Measurements from ENCODE around the gene TBC1D1.

The TBC1D1 gene

GRCh38 chr4:37989398-37990260 is 98.7 kb downstream of the TBC1D1 start:
- DNase-seq (ENCODE audit: extremely low read depth in 1 of 2, low read depth in 1 of 2): no peak

- no peak for DNase-seq (ENCODE audit: extremely low read depth in 1 of 2, low read depth in 1 of 2)
These were observed 99.9 kb downstream of the TBC1D1 start for GRCh38 chr4:37990731-37991245.

DNA sequence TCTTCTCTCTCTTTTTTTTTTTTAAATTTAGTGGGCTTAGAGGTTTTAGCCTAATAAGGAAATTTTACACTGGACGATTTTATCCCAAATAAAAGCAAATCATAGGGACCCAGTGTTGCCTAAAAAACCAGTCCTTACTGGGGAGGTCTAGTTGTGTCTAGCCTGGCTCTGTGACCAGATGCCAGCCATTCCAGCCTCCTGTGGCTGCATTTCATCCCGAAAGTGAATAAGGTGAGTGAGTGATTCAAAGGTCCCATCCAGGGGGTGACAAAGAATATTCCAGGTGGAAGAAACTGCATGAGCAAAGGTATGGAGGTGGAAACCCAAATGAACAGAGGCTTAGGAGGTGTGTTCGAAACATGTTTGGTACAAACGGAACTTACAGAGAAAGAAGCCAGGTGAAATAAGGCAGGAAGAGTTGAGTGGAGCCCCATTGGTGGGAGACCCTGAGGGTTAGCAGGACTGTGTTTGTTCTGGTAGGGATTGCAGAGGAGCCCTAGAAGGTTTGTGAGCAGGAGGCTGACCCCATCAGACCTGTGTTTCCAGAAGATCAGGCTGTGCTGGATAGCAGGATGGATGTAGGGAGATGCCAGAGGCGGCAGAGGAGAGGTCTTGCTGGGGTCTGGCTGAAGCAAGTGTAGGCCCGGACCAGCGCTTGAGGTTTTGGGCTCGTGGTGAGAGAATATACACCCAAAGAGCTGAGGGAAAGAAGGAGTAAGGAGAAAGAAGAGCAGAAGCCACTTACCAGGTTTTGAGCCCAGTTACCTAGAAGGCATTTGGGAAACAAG is 100.9 kb downstream of the TBC1D1 start:
- no peak for DNase-seq (ENCODE audit: extremely low read depth in 1 of 2, low read depth in 1 of 2)

DNA sequence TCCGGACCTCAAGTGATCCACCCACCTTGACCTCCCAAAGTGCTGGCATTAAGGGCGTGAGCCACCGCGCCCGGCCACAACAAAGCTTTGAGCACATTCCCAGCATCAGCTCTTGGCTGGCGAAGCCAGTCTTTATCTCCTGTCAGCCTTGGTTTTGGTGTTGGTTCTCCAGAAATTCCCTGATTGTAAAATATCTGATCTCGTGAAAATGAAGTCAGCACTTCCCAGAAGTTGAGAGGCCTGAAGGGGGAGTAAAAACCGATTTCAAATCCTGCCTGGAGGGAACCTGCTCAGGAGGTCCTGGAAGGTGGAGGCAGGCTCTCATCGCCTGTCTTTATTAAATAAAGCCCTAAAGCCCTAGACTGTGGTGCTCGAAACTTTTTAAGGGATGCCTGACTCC is 102.9 kb downstream of the TBC1D1 start:
- no peak for DNase-seq (ENCODE audit: extremely low read depth in 1 of 2, low read depth in 1 of 2)

GRCh38 chr4:37994569-37994968 is 103.7 kb downstream of the TBC1D1 start:
- no peak for DNase-seq (ENCODE audit: extremely low read depth in 1 of 2, low read depth in 1 of 2)

GRCh38 chr4:37995299-37995821 is 104.5 kb downstream of the TBC1D1 start:
- DNase-seq (ENCODE audit: extremely low read depth in 1 of 2, low read depth in 1 of 2): no peak

DNA sequence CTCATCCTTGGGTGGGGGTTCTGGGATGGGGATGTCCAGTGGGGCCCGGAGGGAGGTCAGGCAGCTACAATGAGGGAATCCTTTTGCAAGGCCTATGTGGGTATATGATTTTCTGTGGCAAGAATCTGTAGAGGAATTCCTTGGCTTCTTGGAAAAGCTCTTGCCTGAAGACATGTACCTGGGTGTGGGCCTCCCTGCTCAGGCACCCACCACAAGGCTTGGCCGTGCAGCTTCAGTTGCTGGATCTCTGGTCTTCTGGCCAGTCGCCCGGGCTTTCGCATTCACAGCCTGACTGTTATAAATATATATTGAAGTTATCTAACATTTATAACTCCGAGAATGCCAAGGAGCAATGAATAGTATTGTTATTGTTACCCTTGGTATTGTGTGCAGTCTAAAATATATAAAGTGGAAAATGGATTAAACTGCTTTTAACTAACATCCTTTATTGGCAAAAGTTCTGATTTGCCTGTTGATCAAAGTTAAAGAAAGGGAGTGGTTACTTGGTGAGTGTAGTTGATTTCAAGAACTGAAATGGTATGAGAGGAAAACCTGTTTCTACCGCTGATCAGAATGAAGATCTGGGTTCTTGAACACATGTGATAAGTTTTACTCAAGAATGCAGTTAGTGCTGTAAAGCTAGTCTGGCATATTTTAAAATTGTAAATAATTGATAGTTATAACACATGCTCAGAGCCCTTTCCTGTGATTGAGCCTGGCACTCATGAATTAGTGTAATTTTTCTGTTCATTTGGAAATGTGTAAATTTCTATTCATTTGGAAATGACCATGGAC is 105.3 kb downstream of the TBC1D1 start:
- DNase-seq (ENCODE audit: extremely low read depth in 1 of 2, low read depth in 1 of 2): no peak

GRCh38 chr4:37998226-37998625 is 107.3 kb downstream of the TBC1D1 start:
- no peak for DNase-seq (ENCODE audit: extremely low read depth in 1 of 2, low read depth in 1 of 2)

- DNase-seq (ENCODE audit: extremely low read depth in 1 of 2, low read depth in 1 of 2): no peak
These were observed 108.3 kb downstream of the TBC1D1 start for GRCh38 chr4:37999000-37999716.

- no peak for DNase-seq (ENCODE audit: extremely low read depth in 1 of 2, low read depth in 1 of 2)
These were observed 109.1 kb downstream of the TBC1D1 start for GRCh38 chr4:37999965-38000364.

DNA sequence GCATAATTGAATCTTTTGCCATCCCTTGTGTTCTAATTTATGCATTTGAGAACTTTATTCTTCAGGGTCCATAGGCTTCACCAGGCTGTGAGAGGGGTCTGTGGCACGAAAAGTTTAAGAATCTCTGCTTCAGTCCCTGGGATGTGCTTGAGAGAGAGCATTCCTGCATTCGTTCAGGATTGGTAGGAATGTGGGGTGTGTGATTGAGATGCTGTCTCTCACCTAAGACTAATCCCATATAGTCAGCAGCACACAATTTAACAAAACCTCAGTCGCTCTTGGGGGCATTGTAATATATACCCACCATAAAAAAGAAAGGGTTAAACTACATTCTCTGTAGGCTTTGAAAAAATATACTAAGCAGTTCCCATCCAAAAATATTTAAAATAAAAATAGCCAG is 111.0 kb downstream of the TBC1D1 start:
- DNase-seq (ENCODE audit: extremely low read depth in 1 of 2, low read depth in 1 of 2): no peak

- no peak for DNase-seq (ENCODE audit: extremely low read depth in 1 of 2, low read depth in 1 of 2)
These were observed 111.7 kb downstream of the TBC1D1 start for GRCh38 chr4:38002451-38003071.

- no peak for DNase-seq (ENCODE audit: extremely low read depth in 1 of 2, low read depth in 1 of 2)
These were observed 112.2 kb downstream of the TBC1D1 start for GRCh38 chr4:38003102-38003501.

DNA sequence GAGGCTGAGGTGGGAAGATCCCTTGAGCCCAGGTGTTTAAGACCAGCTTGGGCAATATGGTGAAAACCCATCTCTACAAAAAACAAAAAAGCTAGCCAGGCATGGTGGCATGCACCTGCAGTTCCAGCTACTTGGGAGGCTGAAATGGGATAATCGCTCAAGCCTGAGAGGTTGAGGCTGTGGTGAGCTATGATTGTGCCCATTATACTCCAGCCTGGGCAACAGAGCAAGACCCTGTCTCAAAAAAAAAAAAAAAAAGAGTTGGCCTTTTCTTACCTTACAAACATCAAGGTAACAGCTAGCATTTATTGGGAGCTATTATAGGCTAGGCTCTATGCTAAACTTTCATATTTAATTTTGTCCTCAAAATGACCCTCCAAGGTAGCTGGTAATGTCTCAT is 112.7 kb downstream of the TBC1D1 start:
- DNase-seq (ENCODE audit: extremely low read depth in 1 of 2, low read depth in 1 of 2): no peak

- no peak for DNase-seq (ENCODE audit: extremely low read depth in 1 of 2, low read depth in 1 of 2)
These were observed 113.2 kb downstream of the TBC1D1 start for GRCh38 chr4:38004062-38004461.

DNA sequence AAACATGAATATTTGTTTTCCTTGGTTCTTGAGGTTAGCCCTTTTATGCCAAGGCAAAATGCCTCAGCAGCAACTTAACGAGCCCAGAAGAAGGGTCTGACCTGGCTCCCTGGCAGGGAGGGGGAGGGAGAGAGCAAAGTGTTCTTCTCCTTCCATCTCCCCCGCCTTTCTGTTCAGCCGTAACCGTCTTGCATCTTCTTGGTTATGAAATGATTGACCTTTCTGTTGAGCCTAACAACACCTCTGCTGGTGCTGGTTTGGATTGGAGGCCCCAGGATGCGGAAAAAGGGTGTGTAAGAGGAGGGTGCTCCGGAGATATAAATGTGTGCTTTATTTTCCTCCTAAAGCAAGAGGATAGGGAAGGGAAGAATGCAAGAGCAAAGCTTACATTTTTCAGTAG is 114.0 kb downstream of the TBC1D1 start:
- no peak for DNase-seq (ENCODE audit: extremely low read depth in 1 of 2, low read depth in 1 of 2)

DNA sequence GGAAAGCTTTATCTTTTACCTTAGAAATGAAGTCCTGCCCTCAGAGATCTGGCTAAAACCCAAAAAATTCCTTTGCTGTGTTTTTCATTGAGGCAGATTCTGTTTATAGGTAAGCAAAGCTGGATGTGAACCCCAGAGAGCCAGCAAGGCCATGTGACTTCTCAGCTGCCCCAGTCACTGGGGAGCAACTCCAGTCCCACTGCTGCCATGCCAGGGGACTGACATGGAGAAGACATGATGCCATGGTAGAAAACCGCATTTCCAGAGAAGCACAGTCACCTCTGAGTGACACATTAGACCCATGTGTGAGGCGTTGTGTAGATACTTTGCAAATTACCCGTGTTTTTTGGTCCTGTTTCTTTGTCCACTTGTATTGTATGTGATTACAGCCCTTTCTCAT is 114.8 kb downstream of the TBC1D1 start:
- DNase-seq (ENCODE audit: extremely low read depth in 1 of 2, low read depth in 1 of 2): no peak

DNA sequence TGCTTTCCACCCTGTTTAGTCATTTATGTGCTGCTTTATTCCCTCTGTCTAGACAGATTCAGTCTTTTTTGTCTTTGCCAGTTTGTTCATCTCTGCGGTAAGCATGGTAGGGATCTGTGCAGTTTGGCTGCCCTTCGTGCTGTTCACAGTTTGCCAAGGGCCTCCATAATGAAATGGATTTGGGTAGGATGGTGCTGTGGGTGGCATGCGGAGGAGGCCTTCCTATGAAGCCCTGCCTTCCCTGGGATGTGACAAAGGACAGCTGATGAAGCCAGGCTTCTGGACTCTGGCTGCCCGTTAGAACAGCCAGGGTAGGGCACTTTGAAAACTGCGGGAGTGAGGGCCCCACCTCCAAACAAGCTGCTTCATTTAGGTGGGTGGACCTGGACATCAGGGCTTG is 116.8 kb downstream of the TBC1D1 start:
- no peak for DNase-seq (ENCODE audit: extremely low read depth in 1 of 2, low read depth in 1 of 2)

DNA sequence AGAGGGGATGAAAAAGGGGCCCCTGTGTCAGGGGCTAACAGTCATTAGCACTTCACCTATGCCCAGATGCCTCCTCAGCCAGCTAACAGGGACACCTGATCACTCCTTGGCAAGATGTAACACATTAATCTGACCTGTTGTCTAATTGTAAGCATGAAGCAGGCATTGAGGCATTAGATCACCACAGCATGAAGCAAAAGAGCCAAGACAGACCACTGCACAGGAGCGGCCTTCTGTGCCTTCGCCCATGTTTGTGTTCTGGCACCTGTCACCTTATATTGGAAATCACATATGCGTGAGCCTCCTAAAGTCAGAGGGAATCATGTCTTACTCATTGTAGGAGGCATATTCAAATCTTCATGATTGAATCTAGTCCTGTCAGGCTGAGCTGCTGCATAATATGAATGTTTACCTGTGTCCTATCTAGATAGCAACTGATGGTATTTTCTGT is 117.7 kb downstream of the TBC1D1 start:
- DNase-seq (ENCODE audit: extremely low read depth in 1 of 2, low read depth in 1 of 2): no peak

DNA sequence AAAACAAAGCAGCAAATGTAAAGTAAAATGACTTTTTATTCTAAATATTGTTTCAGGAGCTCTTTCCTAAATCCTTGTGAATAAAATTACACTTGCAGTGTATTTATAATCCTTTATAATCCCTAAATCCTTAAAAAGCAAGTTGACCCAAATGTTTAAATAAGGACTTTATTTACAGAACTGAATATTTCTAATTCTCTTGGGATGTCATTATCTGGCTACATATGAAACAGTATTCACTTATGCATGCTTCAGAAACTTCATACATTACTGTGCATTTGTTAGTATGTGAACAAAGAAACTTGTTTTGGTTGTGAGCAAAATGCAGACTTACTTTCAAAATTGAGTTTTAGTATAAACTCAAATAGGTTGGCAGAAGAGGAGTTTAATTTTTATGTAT is 118.5 kb downstream of the TBC1D1 start:
- no peak for DNase-seq (ENCODE audit: extremely low read depth in 1 of 2, low read depth in 1 of 2)
